HG03575 (cell line): Measurements from ENCODE around the gene DHRS3.

ENCODE experiments used
- ATAC-seq: cut with Tn5 transposase; IDR thresholded peaks from one replicate; pipeline ENCODE4 v1.9.1; 2021; ENCODE audit not compliant: unreplicated experiment, insufficient number of reproducible peaks, low FRiP score; ENCODE audit errors: extremely low read depth

DHRS3 gene

DNA sequence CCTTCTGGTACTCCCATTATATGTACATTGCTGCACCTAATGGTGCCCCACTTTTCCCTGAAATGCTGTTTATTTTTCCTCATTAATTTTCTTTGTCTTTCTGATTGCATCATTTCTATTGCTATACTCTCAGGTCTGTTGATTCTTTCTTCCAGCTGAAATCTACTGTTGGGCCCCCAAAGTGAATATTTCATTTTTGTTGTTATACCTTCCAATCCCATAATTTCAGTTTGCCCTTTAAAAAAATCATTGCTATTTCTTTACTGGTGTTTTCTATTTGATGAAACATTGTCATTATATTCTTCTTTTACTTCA is 22.9 kb upstream of the DHRS3 start:
- ATAC-seq, result no peak

DNA sequence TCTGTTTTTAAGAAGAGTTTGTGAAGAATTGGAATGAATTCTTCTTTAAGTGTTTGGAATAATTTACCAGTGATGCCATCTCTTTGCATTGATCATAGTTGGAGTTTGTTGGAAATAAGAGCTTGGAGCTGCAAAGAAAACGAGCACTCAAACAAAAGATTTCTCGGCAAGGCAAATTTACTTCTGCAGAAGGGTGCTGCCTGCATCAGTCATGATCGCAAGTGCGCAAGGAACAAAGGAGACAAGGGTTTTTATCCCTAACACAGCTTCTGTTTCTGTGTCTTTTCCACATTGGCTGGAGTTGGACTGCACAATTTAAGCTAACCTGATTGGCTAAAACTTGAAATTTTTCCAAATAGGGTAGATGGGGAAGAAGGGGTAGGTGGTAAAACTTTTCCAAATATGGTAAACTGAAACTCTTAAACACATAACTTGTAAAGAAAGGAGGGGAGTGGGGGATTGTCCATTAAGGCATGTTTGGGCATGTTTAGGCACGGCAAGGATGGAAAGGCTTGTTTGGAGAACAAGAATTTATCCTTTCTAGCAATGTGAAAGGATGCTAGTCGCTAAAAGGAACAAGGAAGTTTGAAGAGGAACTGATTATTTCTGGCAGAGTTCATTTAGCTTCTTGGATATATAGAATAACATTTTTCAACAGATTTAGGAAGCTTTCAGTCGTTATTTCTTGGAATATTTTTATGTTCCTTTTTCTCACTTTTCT is 22.4 kb upstream of the DHRS3 start:
- no peak for ATAC-seq

DNA sequence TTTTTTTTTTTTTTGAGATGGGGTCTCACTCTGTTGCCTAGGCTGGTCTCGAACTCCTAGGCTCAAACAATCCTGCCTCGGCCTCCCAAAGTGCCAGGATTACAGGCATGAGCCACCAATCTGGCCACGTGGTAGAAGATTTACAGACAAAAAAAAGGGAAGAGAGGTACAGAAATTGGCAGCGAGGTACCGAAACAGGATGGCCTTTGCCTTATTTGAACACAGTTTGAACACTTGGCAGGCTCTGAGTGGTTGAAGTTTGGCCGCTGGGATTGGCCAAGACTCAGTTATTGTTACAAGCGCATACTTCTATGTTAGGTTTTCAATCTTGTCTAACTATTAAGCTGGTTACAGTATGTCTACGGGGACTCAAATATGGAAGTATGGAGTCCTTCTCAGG is 19.7 kb upstream of the DHRS3 start:
- no peak for ATAC-seq

DNA sequence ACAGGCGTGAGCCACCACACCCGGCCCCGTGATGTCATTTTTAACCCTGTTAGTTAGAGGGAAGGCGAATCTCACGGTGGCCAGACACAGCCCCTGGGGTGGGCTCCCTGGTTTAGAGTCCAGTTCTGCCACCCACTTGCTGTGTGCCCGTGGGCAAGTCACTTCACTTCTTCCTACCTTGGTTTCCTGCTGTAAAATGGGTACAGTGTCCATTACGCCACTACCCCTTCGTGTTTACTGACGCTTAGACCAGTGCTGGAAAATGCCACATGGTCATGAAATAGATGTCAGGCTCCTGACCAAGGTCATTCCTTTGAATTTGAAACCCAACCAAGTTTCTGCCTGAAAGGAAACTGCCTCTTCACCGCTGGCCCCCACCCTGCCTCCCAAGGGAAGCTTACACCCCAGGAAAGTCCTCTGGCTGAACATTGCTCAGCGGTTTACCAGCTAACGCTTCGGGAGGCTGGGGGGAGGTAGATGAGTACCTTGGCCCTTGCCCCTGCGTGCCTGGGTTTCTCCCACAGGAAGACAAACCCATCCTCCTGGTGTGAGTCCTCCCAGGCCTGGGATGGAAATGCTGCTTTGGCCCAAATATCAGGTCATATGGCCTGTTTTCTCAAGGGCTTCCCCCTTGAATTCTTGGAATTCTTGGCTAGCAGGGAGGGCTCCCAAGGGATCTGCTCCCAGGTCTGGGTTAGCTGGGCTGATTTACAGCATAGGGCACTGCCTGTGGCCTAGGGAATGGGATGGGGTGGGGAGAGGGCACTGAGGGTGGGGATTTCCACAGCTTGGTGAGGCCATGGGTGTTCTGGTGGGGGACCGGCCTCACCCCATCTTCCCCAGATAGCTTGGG is 18.3 kb upstream of the DHRS3 start:
- ATAC-seq, result no peak

DNA sequence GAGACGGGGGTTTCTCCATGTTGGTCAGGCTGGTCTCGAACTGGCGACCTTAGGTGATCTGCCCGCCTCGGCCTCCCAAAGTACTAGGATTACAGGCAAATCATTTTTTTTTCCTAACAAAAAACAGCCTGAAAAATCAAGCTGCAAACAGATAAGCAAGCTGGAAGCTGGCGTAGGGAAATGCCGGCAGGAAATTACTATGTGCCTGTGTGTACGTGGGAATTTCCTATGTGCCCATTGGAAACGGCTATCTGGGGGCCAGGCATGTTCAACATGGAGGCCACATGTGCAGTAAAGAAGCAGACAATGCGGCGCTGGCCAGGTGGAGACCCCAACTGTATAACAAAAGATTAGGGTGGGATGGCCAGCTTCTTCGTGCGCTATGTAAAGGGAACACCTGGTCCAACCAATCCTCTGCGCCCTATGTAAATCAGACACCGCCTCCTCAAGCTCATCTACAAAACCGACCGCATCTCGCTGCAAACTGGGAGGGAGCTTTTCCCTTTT is 16.7 kb upstream of the DHRS3 start:
- ATAC-seq, result no peak

DNA sequence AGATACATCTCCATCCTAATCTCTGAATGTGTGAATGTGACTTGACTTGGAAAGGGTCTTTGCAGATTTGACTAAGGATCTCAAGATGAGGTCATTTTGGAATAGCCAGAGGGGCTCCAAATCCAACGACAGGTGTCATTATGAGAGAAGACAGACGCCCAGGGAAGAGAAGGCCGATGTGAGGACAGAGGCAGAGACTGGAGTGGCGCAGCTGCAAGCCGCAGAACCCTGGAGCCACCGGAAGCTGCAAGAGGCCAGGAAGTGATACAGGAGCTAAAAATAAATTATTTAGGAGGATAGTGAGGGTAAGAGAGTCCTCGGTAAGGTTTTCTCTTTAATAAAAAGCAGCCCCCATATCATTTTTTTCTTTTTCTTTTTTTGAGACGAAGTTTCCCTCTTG is 16.1 kb upstream of the DHRS3 start:
- ATAC-seq, result no peak

DNA sequence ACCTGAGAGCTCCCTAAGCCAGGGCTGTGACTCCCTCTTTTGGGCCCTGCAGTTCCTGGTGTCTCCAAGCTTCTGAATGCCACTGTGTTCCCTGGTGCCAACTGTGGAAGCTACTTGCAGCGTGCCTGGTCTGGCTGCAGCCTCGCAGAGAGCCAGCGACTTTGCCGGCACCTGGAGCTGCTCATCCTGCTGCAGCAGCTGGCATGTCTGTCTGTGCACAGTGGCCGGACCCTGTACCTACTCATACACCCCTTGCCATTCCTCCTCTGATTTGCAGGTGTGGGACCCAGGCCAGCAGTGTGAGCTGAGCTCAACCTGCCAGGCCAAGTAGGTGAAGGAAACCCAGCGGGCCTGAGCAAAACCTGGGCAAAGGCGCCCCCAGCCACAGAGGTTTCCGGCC is 13.6 kb upstream of the DHRS3 start:
- ATAC-seq, result no peak

DNA sequence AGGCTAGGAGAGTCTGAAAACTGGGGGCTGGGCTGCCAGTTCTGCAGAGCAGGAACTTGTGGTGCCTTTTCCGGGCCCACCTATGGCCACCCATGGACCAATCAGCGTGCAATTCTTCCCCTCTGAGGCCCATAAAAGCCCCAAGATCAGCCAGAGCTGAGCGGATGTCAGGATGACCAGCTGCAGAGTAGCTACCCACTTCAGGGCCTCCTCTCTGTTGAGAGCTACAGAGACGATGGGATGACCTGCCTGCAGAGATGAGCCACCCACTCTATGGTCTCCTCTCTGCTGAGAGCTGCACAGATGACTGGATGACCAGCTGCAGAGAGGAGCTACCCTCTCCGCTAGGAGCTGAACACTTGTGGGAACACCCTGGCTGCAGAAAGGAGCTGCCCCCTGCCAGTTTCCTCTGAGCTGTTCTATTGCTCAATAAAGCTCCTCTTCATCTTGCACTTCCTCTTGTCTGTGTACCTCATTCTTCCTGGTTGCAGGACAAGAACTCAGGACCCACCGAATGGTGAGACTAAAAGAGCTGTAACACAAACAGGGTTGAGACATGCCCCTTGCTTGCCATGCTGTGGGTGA is 13.0 kb upstream of the DHRS3 start:
- no peak for ATAC-seq

DNA sequence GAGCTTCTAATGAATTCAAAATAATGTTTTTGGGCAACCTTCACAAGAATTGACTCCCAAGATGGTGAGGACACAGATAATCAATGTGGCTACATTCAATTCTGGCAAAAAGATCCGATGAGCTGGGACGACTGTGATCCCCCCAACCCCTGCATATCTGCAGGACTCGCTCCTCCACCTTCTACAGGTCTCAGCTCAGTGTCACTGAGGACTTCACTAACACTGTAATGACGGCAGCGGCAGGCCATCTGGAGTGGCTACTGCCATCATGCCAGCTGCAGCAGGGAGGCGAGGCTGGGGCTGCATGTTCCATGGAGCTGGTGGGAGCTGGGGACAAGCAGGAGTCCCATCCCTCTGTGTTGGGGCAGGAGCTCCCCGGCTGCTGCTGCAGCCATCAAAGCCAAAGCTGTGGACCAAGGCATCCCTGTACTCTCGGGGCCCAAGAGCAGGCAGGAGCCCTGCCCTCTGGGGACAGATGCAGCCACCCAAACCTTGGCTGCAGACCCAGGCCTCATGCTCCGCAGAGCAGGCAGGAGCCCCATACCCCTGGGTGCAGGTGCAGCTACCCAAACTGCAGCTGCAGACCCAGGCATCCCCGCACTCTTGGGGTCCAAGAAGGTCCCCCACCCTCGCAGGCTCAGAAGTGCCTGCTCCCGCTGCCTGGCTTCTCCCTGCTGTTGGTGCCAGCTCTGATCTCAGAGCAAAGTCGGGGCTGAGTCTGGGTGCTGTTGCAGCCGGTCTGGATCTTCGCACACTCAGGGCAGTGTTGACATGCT is 12.2 kb upstream of the DHRS3 start:
- ATAC-seq, result no peak

DNA sequence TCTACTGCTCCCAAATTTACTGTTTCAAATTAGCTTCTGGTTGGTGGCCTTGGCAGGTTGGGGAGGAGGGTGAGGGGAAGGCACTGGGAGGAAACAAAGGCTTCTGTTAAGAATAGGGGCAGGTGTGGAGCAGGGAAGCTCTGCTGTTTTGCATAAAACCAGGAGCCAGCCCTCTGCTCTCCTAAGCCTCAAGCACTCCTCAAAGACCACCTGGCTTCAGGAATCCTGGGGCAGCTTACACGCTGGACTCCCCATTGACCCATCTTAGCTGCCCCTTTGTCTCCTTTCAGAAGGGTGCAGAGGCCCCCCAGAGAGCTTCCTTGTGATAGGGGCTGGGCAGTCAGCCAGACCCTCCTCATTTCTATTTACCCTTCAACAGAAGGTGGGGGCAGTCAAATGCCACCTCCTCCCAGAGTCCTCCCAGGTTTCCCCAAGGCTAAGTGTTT is 11.5 kb upstream of the DHRS3 start:
- ATAC-seq, result no peak

DNA sequence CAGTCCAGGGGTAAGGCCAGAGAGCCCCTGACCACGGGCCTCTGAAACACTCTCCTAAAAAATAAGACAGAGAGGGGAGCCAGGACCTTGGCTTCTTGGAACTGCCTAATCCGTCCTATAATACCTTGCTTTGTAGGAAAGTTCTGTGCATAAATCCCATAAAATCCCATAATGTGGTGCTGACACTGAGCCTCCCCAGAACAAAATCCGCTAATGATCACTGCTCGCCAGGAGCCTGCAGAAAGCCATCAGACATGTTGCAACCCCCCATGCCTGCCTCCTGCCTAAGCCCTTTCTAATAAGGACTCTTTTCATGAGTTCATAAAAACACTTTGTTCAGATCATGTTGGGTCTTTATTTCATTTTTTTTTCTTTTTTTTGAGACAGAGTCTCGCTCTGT is 9.3 kb upstream of the DHRS3 start:
- no peak for ATAC-seq

DNA sequence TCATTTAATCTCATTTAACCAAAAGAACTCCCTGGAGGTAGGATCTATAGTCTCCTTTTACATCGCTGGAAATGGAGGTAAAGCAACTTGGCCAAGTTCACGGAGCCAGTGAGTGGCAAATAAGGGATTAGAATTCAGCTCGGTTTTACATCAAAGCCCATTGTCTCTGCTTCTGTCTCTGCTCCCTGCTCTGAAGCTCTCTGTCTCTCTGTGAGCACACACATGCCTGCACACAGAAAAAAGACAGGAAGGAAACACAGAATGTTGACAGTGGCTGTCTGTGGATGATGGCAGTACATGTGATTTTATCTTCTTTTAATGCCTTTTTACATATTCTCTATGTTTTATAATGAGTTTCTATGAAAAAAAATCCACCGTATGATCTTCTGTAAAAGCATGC is 8.9 kb upstream of the DHRS3 start:
- ATAC-seq, result no peak

DNA sequence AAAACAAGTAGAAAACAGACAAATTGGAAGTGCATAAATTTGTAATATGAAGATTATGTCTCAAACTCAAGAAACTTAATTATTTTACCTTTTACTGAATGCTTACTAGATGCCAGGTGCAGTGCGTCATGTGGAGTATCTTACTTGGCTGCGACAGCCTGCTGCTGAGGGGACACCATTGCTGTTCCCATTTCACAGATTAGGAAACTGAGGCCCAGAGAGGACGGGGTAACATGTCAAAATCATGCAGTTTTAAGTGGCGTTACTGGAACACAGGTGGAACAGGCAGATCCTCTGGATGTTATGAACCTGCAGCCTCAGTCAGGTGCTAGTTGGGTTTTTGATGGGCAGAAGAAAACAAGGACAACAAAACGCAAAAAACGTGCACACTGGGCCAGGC is 7.3 kb upstream of the DHRS3 start:
- no peak for ATAC-seq

DNA sequence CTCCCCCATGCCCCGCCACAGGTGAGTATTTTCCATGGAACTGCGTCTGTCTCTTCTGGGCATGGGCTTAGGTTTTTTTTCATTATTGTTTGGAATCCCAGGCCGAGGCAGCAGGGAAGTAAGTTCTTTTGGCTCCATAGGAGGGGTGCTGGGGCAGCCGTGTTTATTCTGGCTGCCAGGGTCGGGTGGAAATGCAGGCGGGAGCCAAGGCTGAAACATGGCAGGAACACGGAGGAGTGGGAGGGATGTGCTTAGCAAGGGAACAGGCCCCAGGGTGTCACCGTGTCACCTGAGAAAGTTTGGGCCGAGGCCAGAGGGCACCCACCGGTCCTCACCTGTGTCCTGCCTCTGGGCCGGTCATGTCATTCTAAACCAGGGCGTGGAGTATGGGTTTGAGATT is 4.5 kb upstream of the DHRS3 start:
- no peak for ATAC-seq

DNA sequence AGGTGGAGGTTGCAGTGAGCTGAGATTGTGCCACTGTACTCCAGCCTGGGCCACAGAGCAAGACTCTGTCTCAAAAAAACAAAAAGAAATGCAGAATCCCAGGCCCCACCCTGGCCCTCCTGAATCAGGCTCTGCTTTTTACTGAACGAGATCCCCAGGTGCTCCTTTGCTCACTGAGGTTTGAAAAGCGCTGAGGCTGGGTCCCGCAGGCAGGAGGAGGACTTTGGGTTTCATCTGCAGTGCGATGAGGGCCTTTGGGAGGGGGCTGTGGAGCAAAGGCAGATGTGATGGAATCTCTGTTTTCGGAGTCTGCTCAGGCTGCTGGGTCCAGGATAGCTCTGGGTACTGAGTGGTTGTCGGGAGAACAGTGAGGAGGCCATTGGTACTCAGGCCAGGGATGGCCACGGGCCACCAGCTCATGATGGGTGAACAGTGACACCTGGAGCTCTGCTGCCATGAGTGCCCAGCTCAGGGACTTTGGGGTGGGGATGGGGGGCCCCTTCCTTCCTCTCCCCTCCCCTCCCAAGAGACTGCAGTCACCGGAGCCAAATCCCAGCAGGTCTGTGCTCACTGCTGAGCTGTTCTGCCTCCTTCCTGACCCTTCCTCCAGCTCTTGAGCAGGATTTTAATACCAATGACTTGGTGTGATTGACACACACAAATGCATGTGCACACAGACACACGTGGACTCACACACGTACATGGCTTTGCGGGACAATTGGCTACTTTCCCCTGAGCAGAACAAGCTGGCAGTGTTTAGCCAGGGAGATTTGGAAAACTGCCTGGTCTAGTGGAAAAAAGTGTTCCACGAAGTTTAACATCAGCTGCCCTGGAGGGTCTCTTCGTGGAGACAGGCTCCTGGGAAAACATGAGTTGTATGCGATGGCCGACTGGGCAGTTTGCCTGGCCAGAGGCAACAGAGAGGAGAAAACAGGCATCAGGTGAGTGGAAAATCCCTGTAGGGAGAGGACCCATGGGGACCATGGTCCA is 3.6 kb upstream of the DHRS3 start:
- no peak for ATAC-seq

DNA sequence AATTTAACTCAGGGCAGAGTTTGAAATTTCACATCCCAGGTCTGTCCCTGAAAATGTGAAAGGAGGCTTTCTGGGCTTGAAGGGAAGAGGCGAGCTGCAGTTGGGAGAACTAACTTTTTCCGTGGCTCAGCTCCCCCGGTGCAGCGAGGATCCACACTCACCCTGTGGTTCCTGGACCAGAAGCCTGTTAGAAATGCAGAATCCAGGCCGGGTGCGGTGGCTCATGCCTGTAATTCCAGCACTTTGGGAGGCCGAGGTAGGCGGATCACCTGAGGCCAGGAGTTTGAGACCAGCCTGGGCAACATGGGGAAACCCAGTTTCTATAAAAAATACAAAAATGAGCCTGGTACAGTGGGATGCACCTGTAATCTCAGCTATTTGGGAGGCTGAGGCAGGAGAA is 2.9 kb upstream of the DHRS3 start:
- no peak for ATAC-seq

DNA sequence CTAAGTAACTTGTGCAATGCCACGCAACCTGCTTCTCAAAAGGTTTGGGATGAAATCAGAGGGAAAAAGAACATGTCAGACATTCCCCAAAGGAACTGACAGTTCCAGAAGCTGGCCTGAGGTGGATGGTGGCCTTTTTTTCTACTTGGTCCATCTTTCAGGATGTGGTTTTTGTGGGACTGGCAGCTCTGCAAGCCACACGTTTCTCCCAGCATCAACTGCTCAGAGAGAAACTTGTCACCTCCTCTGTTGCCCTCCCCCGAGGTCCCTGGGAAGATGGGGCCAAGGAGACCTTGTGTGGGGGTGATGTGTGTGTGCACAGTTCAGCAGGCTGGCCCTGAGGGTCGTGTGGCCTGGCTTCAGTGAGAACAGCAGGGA is 2.5 kb upstream of the DHRS3 start:
- ATAC-seq, result no peak

DNA sequence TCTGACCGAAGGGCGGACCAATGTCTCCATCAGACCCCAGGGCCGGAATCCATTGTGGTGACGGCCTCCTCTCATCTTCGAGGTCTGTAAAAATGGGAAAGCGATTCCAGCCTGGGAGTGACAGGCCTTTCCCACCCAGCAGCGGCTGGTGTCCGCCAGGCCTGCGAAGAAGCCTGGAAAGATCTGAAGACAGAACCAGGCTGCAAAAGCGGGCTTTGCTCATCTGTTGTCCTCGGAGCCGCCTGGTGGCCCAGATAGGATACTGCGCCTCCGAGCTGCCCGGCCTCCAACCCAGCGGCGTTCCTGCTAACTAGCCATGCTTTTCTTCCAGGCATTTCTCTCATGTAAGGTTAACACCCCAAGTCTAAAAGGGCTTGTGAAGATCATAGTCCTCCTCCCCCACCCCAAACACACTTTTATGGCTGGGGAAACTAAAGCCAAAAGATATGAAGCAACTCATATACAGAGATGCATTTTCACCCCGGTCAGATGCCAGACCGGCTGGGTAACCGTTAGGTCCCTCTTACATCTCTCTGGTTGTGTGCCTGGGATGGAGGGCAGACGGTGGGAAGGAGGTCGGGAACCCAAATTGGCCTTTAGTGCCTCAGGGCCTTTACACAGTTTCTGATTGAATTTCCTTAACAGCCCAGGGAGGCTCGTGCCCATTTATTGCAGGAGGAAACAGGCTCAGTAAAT is 1.9 kb upstream of the DHRS3 start:
- ATAC-seq, result no peak
